WERI-Rb-1 (cell line): ENCODE data around the gene CATSPERD.
"Not testable (repeated sequence)": the region's sequence is repeated elsewhere in the genome, so short reads cannot be mapped to it uniquely, and the experiment has no call there.

Experiments
- DNase-seq: peaks from one replicate; pipeline ENCODE4 v3.0.0-alpha.2; 2020
- H3K27ac ChIP-seq: fragments of 250-450 bp; sonication (Bioruptor Pico); 2 replicates; pipeline ENCODE4 v1.5.1; 2020; ENCODE audit warnings: mild to moderate bottlenecking, moderate library complexity
- H3K27me3 ChIP-seq: fragments of 250-450 bp; sonication (Bioruptor Pico); 2 replicates; pipeline ENCODE4 v1.5.1; 2021; ENCODE audit warnings: mild to moderate bottlenecking, low read depth, moderate library complexity; ENCODE audit not compliant: insufficient read depth, severe bottlenecking
- H3K36me3 ChIP-seq: fragments of 250-450 bp; sonication (Bioruptor Pico); 2 replicates; pipeline ENCODE4 v1.5.1; 2020; ENCODE audit warnings: mild to moderate bottlenecking, moderate library complexity
- H3K4me3 ChIP-seq: 2 replicates; pipeline ENCODE4 v1.5.1; 2011; ENCODE audit warnings: low read depth, mild to moderate bottlenecking, control low read depth, low read length
- H3K9me3 ChIP-seq: fragments of 250-450 bp; sonication (Bioruptor Pico); 2 replicates; pipeline ENCODE4 v1.5.1; 2021; ENCODE audit warnings: mild to moderate bottlenecking, moderate library complexity; ENCODE audit not compliant: severe bottlenecking
- CTCF ChIP-seq: IDR thresholded peaks from 2 replicates; pipeline ENCODE4 v1.5.1; 2011; ENCODE audit warnings: low read depth, mild to moderate bottlenecking, control low read depth, inconsistent platforms, low read length

CATSPERD gene

GRCh38 chr19:5718579-5719273 lies 1.7 kb upstream of the CATSPERD start:
- no peak for TF ChIP-seq CTCF
- peak overlapping the region; percentile 99 for H3K4me3 ChIP-seq
- no peaks in the 10 kb centered on the region for H3K27me3 ChIP-seq
- no peaks in the 10 kb centered on the region for H3K9me3 ChIP-seq
- H3K27ac ChIP-seq: peak overlapping the region; percentile 97
- no peak for DNase-seq
- H3K36me3 ChIP-seq: peaks cover 33% of the 10 kb centered on the region

GRCh38 chr19:5719274-5719960 lies 1.0 kb upstream of the CATSPERD start:
- H3K36me3 ChIP-seq: peaks cover 26% of the 10 kb centered on the region
- no peaks in the 10 kb centered on the region for H3K9me3 ChIP-seq
- H3K4me3 ChIP-seq: peak overlapping the region; percentile 99
- no peak for TF ChIP-seq CTCF
- H3K27me3 ChIP-seq: no peaks in the 10 kb centered on the region
- peak; percentile 42 for DNase-seq
- peak overlapping the region; percentile 97 for H3K27ac ChIP-seq

GRCh38 chr19:5727453-5728050 lies 7.1 kb downstream of the CATSPERD start:
- no peak for DNase-seq
- Histone ChIP-seq H3K27me3 (no peaks in the 10 kb centered on the region), H3K27ac (no peak overlapping the region), H3K36me3 (no peaks in the 10 kb centered on the region), H3K9me3 (peaks cover 6% of the 10 kb centered on the region), H3K4me3 (no peak overlapping the region)
- no peak for TF ChIP-seq CTCF

- not testable (repeated sequence) for H3K4me3 ChIP-seq, H3K27me3 ChIP-seq, H3K9me3 ChIP-seq, H3K27ac ChIP-seq, DNase-seq, H3K36me3 ChIP-seq
These were observed 12.7 kb downstream of the CATSPERD start for GRCh38 chr19:5733172-5733571.

- Histone ChIP-seq H3K27ac (no peak overlapping the region), H3K27me3 (no peaks in the 10 kb centered on the region), H3K9me3 (no peaks in the 10 kb centered on the region), H3K36me3 (no peaks in the 10 kb centered on the region), H3K4me3 (no peak overlapping the region)
- TF ChIP-seq CTCF: no peak
- no peak for DNase-seq
These were observed 18.0 kb downstream of the CATSPERD start for GRCh38 chr19:5738423-5738822.

- TF ChIP-seq CTCF: no peak
- H3K27me3 ChIP-seq: no peaks in the 10 kb centered on the region
- DNase-seq: no peak
- no peak overlapping the region for H3K27ac ChIP-seq
- H3K36me3 ChIP-seq: no peaks in the 10 kb centered on the region
- no peak overlapping the region for H3K4me3 ChIP-seq
- H3K9me3 ChIP-seq: no peaks in the 10 kb centered on the region
These were observed 21.6 kb downstream of the CATSPERD start for GRCh38 chr19:5742051-5742450.
